ENCODE data around the gene ANKMY1.

Gene ANKMY1

GRCh38 chr2:240589850-240590525 lies 32.2 kb upstream of the ANKMY1 start:
- Mint-ChIP-seq H3K36me3 (no peaks in the 10 kb centered on the region), H3K4me3 (no peak overlapping the region)
- no peak for ATAC-seq (ENCODE audit: low read depth)

GRCh38 chr2:240589375-240589774 lies 31.6 kb upstream of the ANKMY1 start:
- Mint-ChIP-seq H3K36me3 (no peaks in the 10 kb centered on the region), H3K27ac (no peak overlapping the region), H3K9me3 (no peaks in the 10 kb centered on the region), H3K4me3 (no peak overlapping the region), H3K27me3 (no peaks in the 10 kb centered on the region), H3K4me1 (peaks cover 30% of the 10 kb centered on the region)
- DNase-seq (ENCODE audit: low spot score in 2 of 2): no peak
- no peak for ATAC-seq (ENCODE audit: low read depth)

More at GRCh38 chr2:240589850-240590525, 32.2 kb upstream of the ANKMY1 start:
- H3K9me3 Mint-ChIP-seq: no peaks in the 10 kb centered on the region
- H3K4me1 Mint-ChIP-seq: peaks cover 23% of the 10 kb centered on the region
- no peak overlapping the region for H3K27ac Mint-ChIP-seq
- H3K27me3 Mint-ChIP-seq: no peaks in the 10 kb centered on the region
- DNase-seq (ENCODE audit: low spot score in 2 of 2): no peak

- DNase-seq (ENCODE audit: low spot score in 2 of 2) (no peak), ATAC-seq (ENCODE audit: low read depth) (no peak)
- Mint-ChIP-seq H3K9me3 (no peaks in the 10 kb centered on the region), H3K27me3 (no peaks in the 10 kb centered on the region), H3K4me1 (peaks cover 30% of the 10 kb centered on the region), H3K4me3 (no peak overlapping the region), H3K27ac (no peak overlapping the region), H3K36me3 (no peaks in the 10 kb centered on the region)
Observed at GRCh38 chr2:240588669-240589068, 30.9 kb upstream of the ANKMY1 start.

- H3K27ac Mint-ChIP-seq: no peak overlapping the region
- H3K36me3 Mint-ChIP-seq: no peaks in the 10 kb centered on the region
- H3K4me3 Mint-ChIP-seq: peak overlapping the region; percentile 89
- H3K27me3 Mint-ChIP-seq: no peaks in the 10 kb centered on the region
- H3K4me1 Mint-ChIP-seq: peaks cover 30% of the 10 kb centered on the region
- no peak for DNase-seq (ENCODE audit: low spot score in 2 of 2)
- no peak for ATAC-seq (ENCODE audit: low read depth)
- no peaks in the 10 kb centered on the region for H3K9me3 Mint-ChIP-seq
Observed at GRCh38 chr2:240588006-240588655, 30.3 kb upstream of the ANKMY1 start.

GRCh38 chr2:240586919-240587800 lies 29.4 kb upstream of the ANKMY1 start:
- H3K36me3 Mint-ChIP-seq: no peaks in the 10 kb centered on the region
- no peaks in the 10 kb centered on the region for H3K9me3 Mint-ChIP-seq
- no peak overlapping the region for H3K27ac Mint-ChIP-seq
- H3K27me3 Mint-ChIP-seq: no peaks in the 10 kb centered on the region
- H3K4me1 Mint-ChIP-seq: peaks cover 30% of the 10 kb centered on the region
- ATAC-seq (ENCODE audit: low read depth) (peak; percentile 8), DNase-seq (ENCODE audit: low spot score in 2 of 2) (no peak)
- peak overlapping the region; percentile 89 for H3K4me3 Mint-ChIP-seq

GRCh38 chr2:240586198-240586918 lies 28.6 kb upstream of the ANKMY1 start, which contains the start of gene CAPN10:
CAPN10 (plus strand) TSS chr2:240586734; CDS start chr2:240586912, 178 bp downstream.
- H3K27me3 Mint-ChIP-seq: no peaks in the 10 kb centered on the region
- peak within 1 kb of the TSS; percentile 89 for H3K4me3 Mint-ChIP-seq
- peaks cover 4% of the 10 kb centered on the region for H3K36me3 Mint-ChIP-seq
- H3K4me1 Mint-ChIP-seq: peaks cover 30% of the 10 kb centered on the region
- H3K27ac Mint-ChIP-seq: peak within 1 kb of the TSS; percentile 93
- H3K9me3 Mint-ChIP-seq: peaks cover 1% of the 10 kb centered on the region
- ATAC-seq (ENCODE audit: low read depth) (peak; percentile 78), DNase-seq (ENCODE audit: low spot score in 2 of 2) (peak; percentile 93 to 95)

GRCh38 chr2:240585681-240586197 lies 28.0 kb upstream of the ANKMY1 start:
- peak overlapping the region; percentile 89 for H3K4me3 Mint-ChIP-seq
- no peak for ATAC-seq (ENCODE audit: low read depth)
- peaks cover 7% of the 10 kb centered on the region for H3K36me3 Mint-ChIP-seq
- DNase-seq (ENCODE audit: low spot score in 2 of 2): peak in 1 of 2 donors; percentile 31
- H3K4me1 Mint-ChIP-seq: peaks cover 30% of the 10 kb centered on the region
- H3K9me3 Mint-ChIP-seq: peaks cover 1% of the 10 kb centered on the region
- no peaks in the 10 kb centered on the region for H3K27me3 Mint-ChIP-seq
- peak overlapping the region; percentile 93 for H3K27ac Mint-ChIP-seq

GRCh38 chr2:240585101-240585500 lies 27.3 kb upstream of the ANKMY1 start:
- peaks cover 1% of the 10 kb centered on the region for H3K9me3 Mint-ChIP-seq
- ATAC-seq (ENCODE audit: low read depth) (peak; percentile 31), DNase-seq (ENCODE audit: low spot score in 2 of 2) (peak; percentile 25 to 46)
- H3K36me3 Mint-ChIP-seq: peaks cover 10% of the 10 kb centered on the region
- peak overlapping the region; percentile 89 for H3K4me3 Mint-ChIP-seq
- H3K4me1 Mint-ChIP-seq: peaks cover 36% of the 10 kb centered on the region
- peak overlapping the region; percentile 93 for H3K27ac Mint-ChIP-seq
- no peaks in the 10 kb centered on the region for H3K27me3 Mint-ChIP-seq

- peak; percentile 25 to 48 for DNase-seq (ENCODE audit: low spot score in 2 of 2)
- H3K27me3 Mint-ChIP-seq: no peaks in the 10 kb centered on the region
- H3K9me3 Mint-ChIP-seq: peaks cover 1% of the 10 kb centered on the region
- H3K4me1 Mint-ChIP-seq: peaks cover 41% of the 10 kb centered on the region
- peak overlapping the region; percentile 89 for H3K4me3 Mint-ChIP-seq
- peaks cover 10% of the 10 kb centered on the region for H3K36me3 Mint-ChIP-seq
- peak; percentile 16 for ATAC-seq (ENCODE audit: low read depth)
- H3K27ac Mint-ChIP-seq: peak overlapping the region; percentile 93
Observed at GRCh38 chr2:240584486-240585031, 26.8 kb upstream of the ANKMY1 start.

GRCh38 chr2:240583774-240584173 lies 26.0 kb upstream of the ANKMY1 start:
- ATAC-seq (ENCODE audit: low read depth): no peak
- peaks cover 46% of the 10 kb centered on the region for H3K4me1 Mint-ChIP-seq
- no peak for DNase-seq (ENCODE audit: low spot score in 2 of 2)
- H3K9me3 Mint-ChIP-seq: peaks cover 1% of the 10 kb centered on the region
- H3K27me3 Mint-ChIP-seq: no peaks in the 10 kb centered on the region
- peak overlapping the region; percentile 93 for H3K27ac Mint-ChIP-seq
- H3K36me3 Mint-ChIP-seq: peaks cover 10% of the 10 kb centered on the region
- H3K4me3 Mint-ChIP-seq: no peak overlapping the region

GRCh38 chr2:240582781-240583180 lies 25.0 kb upstream of the ANKMY1 start:
- no peak overlapping the region for H3K27ac Mint-ChIP-seq

GRCh38 chr2:240581811-240582210 lies 24.0 kb upstream of the ANKMY1 start:
- H3K36me3 Mint-ChIP-seq: peaks cover 14% of the 10 kb centered on the region
- no peak overlapping the region for H3K4me3 Mint-ChIP-seq
- peaks cover 1% of the 10 kb centered on the region for H3K9me3 Mint-ChIP-seq
- H3K27me3 Mint-ChIP-seq: no peaks in the 10 kb centered on the region
- H3K4me1 Mint-ChIP-seq: peaks cover 31% of the 10 kb centered on the region
- H3K27ac Mint-ChIP-seq: no peak overlapping the region
- ATAC-seq (ENCODE audit: low read depth) (no peak), DNase-seq (ENCODE audit: low spot score in 2 of 2) (no peak)

More at GRCh38 chr2:240582781-240583180, 25.0 kb upstream of the ANKMY1 start:
- H3K9me3 Mint-ChIP-seq: peaks cover 1% of the 10 kb centered on the region
- no peak for ATAC-seq (ENCODE audit: low read depth)
- DNase-seq (ENCODE audit: low spot score in 2 of 2): no peak
- peaks cover 36% of the 10 kb centered on the region for H3K4me1 Mint-ChIP-seq
- H3K27me3 Mint-ChIP-seq: no peaks in the 10 kb centered on the region
- peaks cover 11% of the 10 kb centered on the region for H3K36me3 Mint-ChIP-seq
- H3K4me3 Mint-ChIP-seq: no peak overlapping the region
